Pulmonary artery endothelial cell (primary cell): ENCODE results near the gene SLC37A1. TPM values are rescaled to one million over a fixed set of nuclear protein-coding genes. Genes with fewer than 3 reads are reported as not detected.

Experiments used
- total RNA-seq: library from RNA; depleted of rRNA; stranded (reverse); fragments of >200 nt; gene quantifications from 2 replicates; pipeline ENCODE4 v1.2.3, GENCODE V29; 2014

The SLC37A1 gene
- total RNA-seq, 1 donor from 2014 or later: 9.5 TPM

Other genes with a start within 250 kb of the SLC37A1 start
- not detected in 2 replicates for gene TFF3, start 198.4 kb upstream of the SLC37A1 start, total RNA-seq
- gene TFF2, start 162.9 kb upstream of the SLC37A1 start, total RNA-seq: not detected in 2 replicates
- gene TFF1, start 147.3 kb upstream of the SLC37A1 start, total RNA-seq: not detected in 2 replicates
- gene TMPRSS3, start 117.8 kb upstream of the SLC37A1 start, total RNA-seq: not detected in 2 replicates
- gene UBASH3A, start 110.0 kb upstream of the SLC37A1 start, total RNA-seq: not detected in 2 replicates
- gene RSPH1, start 17.6 kb upstream of the SLC37A1 start, total RNA-seq: 0.07 TPM in 1 of 2 replicates, not detected in the other
- gene PDE9A, start 139.8 kb downstream of the SLC37A1 start, total RNA-seq: 0.13 TPM in 1 of 2 replicates, not detected in the other